Nephron (organoid): Measurements from ENCODE around the gene MED13.
A peak's percentile ranks its signal among the peaks of the same experiment; 100 is the strongest.

Experiments
- H3K27ac Mint-ChIP-seq, 3 experiments: 2 replicates each; pipeline ENCODE4 v1.8.0; 2020; ENCODE audit warnings: mixed read lengths in 3 of 3, mild to moderate bottlenecking in 2 of 3, moderate library complexity in 1 of 3
- H3K27me3 Mint-ChIP-seq: 2 replicates; pipeline ENCODE4 v1.8.0; 2021; ENCODE audit warnings: low read depth, mild to moderate bottlenecking, moderate library complexity, mixed read lengths
- H3K36me3 Mint-ChIP-seq: 2 replicates; pipeline ENCODE4 v1.8.0; 2020; ENCODE audit warnings: low read depth, mixed read lengths
- H3K4me1 Mint-ChIP-seq: 2 replicates; pipeline ENCODE4 v1.8.0; 2020; ENCODE audit warnings: mixed read lengths
- H3K4me3 Mint-ChIP-seq, 3 experiments: 2 replicates each; pipeline ENCODE4 v1.8.0; 2020; ENCODE audit warnings: mild to moderate bottlenecking in 3 of 3, mixed read lengths in 3 of 3, moderate library complexity in 2 of 3
- H3K9me3 Mint-ChIP-seq: 2 replicates; pipeline ENCODE4 v1.8.0; 2020; ENCODE audit warnings: mixed read lengths
- TF ChIP-seq, protein P1 (sequence below), 3 experiments: fragments of 200-600 bp; sonication (generic); IDR thresholded peaks; one replicate each; pipeline ENCODE4 v1.5.0; 2021; ENCODE audit warnings: antibody characterized with exemption in 3 of 3; ENCODE audit not compliant: unreplicated experiment in 3 of 3

Gene MED13

GRCh38 chr17:62067165-62068145 lies 2.4 kb upstream of the MED13 start:
- Mint-ChIP-seq H3K27ac (peak overlapping the region in 2 of 3 experiments; percentile 34 to 44), H3K9me3 (no peaks in the 10 kb centered on the region), H3K27me3 (no peaks in the 10 kb centered on the region), H3K4me3 (peak overlapping the region; percentile 41 to 65 (median 48)), H3K36me3 (peaks cover 7% of the 10 kb centered on the region), H3K4me1 (peaks cover 15% of the 10 kb centered on the region)
- TF ChIP-seq, protein P1, sequence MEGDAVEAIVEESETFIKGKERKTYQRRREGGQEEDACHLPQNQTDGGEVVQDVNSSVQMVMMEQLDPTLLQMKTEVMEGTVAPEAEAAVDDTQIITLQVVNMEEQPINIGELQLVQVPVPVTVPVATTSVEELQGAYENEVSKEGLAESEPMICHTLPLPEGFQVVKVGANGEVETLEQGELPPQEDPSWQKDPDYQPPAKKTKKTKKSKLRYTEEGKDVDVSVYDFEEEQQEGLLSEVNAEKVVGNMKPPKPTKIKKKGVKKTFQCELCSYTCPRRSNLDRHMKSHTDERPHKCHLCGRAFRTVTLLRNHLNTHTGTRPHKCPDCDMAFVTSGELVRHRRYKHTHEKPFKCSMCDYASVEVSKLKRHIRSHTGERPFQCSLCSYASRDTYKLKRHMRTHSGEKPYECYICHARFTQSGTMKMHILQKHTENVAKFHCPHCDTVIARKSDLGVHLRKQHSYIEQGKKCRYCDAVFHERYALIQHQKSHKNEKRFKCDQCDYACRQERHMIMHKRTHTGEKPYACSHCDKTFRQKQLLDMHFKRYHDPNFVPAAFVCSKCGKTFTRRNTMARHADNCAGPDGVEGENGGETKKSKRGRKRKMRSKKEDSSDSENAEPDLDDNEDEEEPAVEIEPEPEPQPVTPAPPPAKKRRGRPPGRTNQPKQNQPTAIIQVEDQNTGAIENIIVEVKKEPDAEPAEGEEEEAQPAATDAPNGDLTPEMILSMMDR (IDR thresholded peaks at IDR 0.05; ENCODE audit: unreplicated experiment in 3 of 3), result no peak

GRCh38 chr17:62065611-62066468 lies 762 bp upstream of the MED13 start:
- Mint-ChIP-seq H3K36me3 (peaks cover 15% of the 10 kb centered on the region), H3K27ac (peak overlapping the region; percentile 92 to 98 (median 97)), H3K9me3 (no peaks in the 10 kb centered on the region), H3K4me1 (peaks cover 24% of the 10 kb centered on the region), H3K27me3 (no peaks in the 10 kb centered on the region), H3K4me3 (peak overlapping the region; percentile 94 to 95 (median 94))
- TF ChIP-seq, protein P1 (IDR thresholded peaks at IDR 0.05; ENCODE audit: unreplicated experiment in 3 of 3), result peak; percentile 90 to 94 (median 90)

DNA sequence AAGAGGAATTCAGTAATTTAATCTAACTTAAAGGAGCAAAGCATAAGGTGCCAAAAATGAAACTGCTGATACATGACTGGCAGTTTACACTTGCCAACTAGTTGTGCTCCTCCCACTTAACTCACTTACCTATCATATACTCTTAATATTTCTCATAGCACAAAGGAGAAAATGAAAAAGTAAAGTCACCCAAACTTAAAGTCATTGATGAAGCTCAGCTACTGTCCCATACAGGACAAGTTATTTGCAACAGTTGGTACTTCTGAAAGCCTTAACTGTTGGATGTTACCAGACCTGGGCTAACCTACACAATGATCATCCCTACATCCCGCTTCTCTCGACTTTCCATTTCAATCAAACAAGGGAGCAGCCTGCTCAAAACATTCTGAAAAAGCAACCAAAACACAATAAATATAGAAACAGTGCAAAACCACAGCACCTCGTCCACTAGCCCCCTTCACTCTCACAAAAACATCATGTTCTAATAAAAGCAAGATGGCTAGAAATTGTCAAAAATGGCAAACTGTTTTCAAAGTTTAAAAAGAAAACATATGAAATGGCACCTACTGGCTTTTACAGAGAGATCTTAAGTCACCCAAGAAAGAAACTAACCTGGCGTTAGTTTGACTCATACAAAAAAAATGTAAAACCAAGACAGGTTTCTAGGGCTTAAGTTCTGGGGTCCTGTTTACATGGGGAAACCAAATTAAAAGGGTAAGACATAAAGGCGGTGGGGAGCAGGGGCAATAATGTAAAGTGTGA lies 868 bp downstream of the MED13 start:
- peaks cover 21% of the 10 kb centered on the region for H3K36me3 Mint-ChIP-seq

DNA sequence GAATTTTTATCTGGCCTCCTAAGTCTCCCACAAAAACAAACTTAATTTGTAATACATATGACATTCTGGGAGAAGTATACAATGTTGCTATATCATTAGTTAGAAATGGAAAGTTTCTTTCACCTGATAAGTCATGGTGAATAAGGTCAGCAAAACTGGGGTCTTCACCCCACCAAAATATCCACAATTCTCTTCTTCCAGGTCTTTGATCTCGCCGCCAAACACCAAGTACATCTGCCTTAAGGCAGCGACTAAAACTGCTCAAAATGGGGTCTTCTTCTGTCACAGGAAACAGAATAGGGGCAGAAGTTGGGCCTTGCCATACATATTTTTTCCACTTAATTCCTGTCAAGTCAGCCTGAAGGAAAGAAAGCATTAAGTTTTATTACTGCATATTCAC lies 2.1 kb downstream of the MED13 start:
- Mint-ChIP-seq H3K36me3 (peaks cover 26% of the 10 kb centered on the region), H3K27ac (peak overlapping the region; percentile 35 to 98 (median 92)), H3K4me3 (peak overlapping the region; percentile 95 to 99 (median 99)), H3K9me3 (no peaks in the 10 kb centered on the region), H3K4me1 (peaks cover 39% of the 10 kb centered on the region), H3K27me3 (no peaks in the 10 kb centered on the region)
- TF ChIP-seq, protein P1 (IDR thresholded peaks at IDR 0.05; ENCODE audit: unreplicated experiment in 3 of 3), result no peak

More for the DNA sequence above, 868 bp downstream of the MED13 start:
- Mint-ChIP-seq H3K9me3 (no peaks in the 10 kb centered on the region), H3K4me1 (peaks cover 29% of the 10 kb centered on the region), H3K27ac (peak overlapping the region; percentile 92 to 98 (median 98)), H3K27me3 (no peaks in the 10 kb centered on the region), H3K4me3 (peak overlapping the region; percentile 95 to 99 (median 99))
- TF ChIP-seq, protein P1 (IDR thresholded peaks at IDR 0.05; ENCODE audit: unreplicated experiment in 3 of 3), result no peak

DNA sequence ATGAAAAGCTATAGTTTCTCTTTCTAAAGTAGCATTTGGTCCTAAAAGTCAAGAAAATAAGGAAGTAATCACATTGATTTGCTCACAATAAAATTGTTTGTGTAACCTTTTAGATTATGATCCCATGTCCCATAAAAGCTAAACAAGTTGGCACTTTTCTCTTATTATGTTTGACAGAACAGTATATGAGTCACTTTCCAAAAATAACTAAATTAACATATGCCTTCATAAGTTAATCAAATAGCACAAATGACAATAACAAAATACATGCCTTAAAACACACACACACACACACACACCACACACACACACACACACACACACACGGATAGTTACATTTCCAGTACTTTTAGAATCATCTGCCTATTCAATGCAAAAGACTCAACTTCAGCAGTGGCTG lies 2.8 kb downstream of the MED13 start:
- TF ChIP-seq, protein P1 (IDR thresholded peaks at IDR 0.05; ENCODE audit: unreplicated experiment in 3 of 3), result no peak
- no peaks in the 10 kb centered on the region for H3K27me3 Mint-ChIP-seq
- H3K4me1 Mint-ChIP-seq, result peaks cover 46% of the 10 kb centered on the region
- no peaks in the 10 kb centered on the region for H3K9me3 Mint-ChIP-seq
- H3K4me3 Mint-ChIP-seq, result peak overlapping the region; percentile 95 to 99 (median 99)
- peaks cover 26% of the 10 kb centered on the region for H3K36me3 Mint-ChIP-seq
- H3K27ac Mint-ChIP-seq, result peak overlapping the region in 2 of 3 experiments; percentile 30 to 33
